ENCODE results near the gene PSMB7. TPM values are rescaled to one million over a fixed set of nuclear protein-coding genes. Genes with fewer than 3 reads are reported as not detected.

PSMB7 gene
- total RNA-seq, 4 donors from 2014 or later, result 74.7 to 181 (median 100) TPM

DNA sequence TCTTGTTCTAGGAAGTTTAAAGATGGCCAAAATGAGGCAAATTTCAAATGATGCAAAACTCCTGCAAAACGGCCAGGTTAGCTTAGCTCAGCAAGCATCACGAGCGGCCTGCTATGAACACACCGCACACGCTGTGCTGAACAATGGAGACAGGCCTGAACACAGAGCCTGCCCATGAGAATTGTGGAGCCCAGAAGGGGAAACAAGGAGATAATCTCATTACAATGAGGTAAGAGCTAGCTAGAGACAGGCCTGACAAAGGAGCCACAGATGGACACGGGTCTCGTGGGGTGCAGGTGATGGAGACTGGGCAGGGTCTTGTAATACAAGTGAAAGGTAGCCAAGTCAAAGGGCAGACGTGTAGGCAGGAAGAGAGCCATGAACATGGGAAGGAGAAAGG, 50.2 kb downstream of the PSMB7 start:
- TF ChIP-seq POLR2A (IDR thresholded peaks at IDR 0.05) (no peak), EP300 (IDR thresholded peaks at IDR 0.05) (no peak), CTCF (IDR thresholded peaks at IDR 0.05) (no peak)
- Histone ChIP-seq H3K27ac (no peak overlapping the region), H3K36me3 (peaks cover 0 to 45% (median 0%) of the 10 kb centered on the region in 3 donors), H3K9me3 (no peaks in the 10 kb centered on the region), H3K27me3 (no peaks in the 10 kb centered on the region), H3K4me3 (no peak overlapping the region), H3K4me1 (peaks cover 0 to 23% (median 0%) of the 10 kb centered on the region in 4 donors)
- no peak for DNase-seq (ENCODE audit: low spot score in 2 of 2)
- WGBS, 2 donors, result 85 to 87% methylated on average over 8 of the region's 8 CpGs

- H3K4me3 ChIP-seq, result no peak overlapping the region
- TF ChIP-seq CTCF (IDR thresholded peaks at IDR 0.05) (no peak), EP300 (IDR thresholded peaks at IDR 0.05) (no peak), POLR2A (IDR thresholded peaks at IDR 0.05) (no peak)
- H3K4me1 ChIP-seq, result peaks cover 0 to 18% (median 0%) of the 10 kb centered on the region in 4 donors
- DNase-seq (ENCODE audit: low spot score in 2 of 2), result no peak
- H3K36me3 ChIP-seq, result peaks cover 0 to 49% (median 0%) of the 10 kb centered on the region in 3 donors
- no peak overlapping the region for H3K27ac ChIP-seq
- H3K27me3 ChIP-seq, result no peaks in the 10 kb centered on the region
- 90 to 92% methylated on average over 4 of the region's 4 CpGs for WGBS, 2 donors
- no peaks in the 10 kb centered on the region for H3K9me3 ChIP-seq
These were observed 51.1 kb downstream of the PSMB7 start for GRCh38 chr9:124364141-124364540.

DNA sequence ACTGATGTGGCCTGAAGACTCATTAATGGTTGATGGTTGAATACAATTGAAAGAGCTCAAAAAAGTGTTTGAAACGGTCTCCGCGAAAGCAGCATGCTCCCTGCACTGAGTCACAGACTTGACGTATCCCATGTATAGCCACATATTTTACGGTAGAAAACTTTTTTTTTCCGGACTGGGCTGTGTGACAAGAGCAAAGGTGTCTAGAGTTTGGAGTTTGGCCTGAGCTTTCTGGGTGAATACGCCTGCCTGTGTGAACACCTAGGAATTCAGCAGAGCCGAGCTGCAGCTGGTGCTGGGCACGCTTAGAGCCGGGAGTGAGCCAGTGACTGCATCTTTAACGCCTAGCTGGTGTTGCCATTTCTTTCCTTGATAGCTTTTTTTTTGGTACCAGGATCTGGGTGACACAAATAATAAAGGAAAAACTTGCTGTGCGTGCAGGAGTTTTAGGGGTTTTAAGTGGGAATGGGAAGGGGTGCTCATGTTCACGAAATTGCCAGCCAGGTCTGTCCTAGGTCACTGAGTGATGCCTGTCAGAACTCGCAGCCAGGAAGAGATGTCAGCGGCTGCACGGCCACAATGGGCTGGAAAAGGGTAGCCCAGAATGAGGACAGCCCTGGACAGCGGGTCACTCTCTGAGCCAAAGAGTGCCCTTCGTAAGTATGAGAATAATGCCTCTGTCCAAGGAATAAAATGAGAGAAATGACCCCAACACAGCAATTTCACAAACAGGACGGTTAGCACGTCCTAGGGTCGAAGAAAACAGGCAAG, 51.7 kb downstream of the PSMB7 start:
- Histone ChIP-seq H3K4me1 (peaks cover 0 to 12% (median 0%) of the 10 kb centered on the region in 4 donors), H3K4me3 (no peak overlapping the region), H3K36me3 (peaks cover 0 to 52% (median 0%) of the 10 kb centered on the region in 3 donors), H3K27me3 (no peaks in the 10 kb centered on the region), H3K27ac (no peak overlapping the region), H3K9me3 (no peaks in the 10 kb centered on the region)
- DNase-seq (ENCODE audit: low spot score in 2 of 2), result no peak
- TF ChIP-seq POLR2A (IDR thresholded peaks at IDR 0.05) (no peak), EP300 (IDR thresholded peaks at IDR 0.05) (no peak), CTCF (IDR thresholded peaks at IDR 0.05) (no peak)
- WGBS, 2 donors, result 90 to 94% methylated on average over 21 of the region's 21 CpGs

DNA sequence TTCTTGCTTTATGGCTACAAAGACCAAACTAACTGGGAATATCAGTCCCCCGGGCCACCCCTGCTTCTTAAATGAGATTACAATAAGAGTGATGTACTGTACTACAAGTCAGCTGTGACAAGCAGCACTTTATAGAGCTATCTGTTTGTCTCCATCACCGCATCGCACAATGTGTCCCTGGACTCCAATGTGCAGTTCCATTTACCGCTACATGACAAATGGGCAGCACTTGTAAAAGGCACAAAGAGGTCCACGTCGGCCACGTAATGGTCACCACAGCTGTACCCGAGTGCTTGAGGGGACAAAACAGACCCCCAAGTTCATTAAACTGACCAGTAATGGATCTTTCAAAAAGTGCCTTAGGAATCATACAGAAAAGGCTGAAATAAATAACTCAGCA, 54.1 kb downstream of the PSMB7 start:
- peaks cover 0 to 18% (median 0%) of the 10 kb centered on the region in 4 donors for H3K4me1 ChIP-seq
- no peak for TF ChIP-seq EP300 (IDR thresholded peaks at IDR 0.05)
- no peak overlapping the region for H3K4me3 ChIP-seq
- H3K36me3 ChIP-seq, result peaks cover 0 to 65% (median 0%) of the 10 kb centered on the region in 3 donors
- H3K9me3 ChIP-seq, result no peaks in the 10 kb centered on the region
- 80 to 83% methylated on average over 8 of the region's 8 CpGs for WGBS, 2 donors
- H3K27ac ChIP-seq, result no peak overlapping the region
- DNase-seq (ENCODE audit: low spot score in 2 of 2), result no peak
- no peaks in the 10 kb centered on the region for H3K27me3 ChIP-seq

DNA sequence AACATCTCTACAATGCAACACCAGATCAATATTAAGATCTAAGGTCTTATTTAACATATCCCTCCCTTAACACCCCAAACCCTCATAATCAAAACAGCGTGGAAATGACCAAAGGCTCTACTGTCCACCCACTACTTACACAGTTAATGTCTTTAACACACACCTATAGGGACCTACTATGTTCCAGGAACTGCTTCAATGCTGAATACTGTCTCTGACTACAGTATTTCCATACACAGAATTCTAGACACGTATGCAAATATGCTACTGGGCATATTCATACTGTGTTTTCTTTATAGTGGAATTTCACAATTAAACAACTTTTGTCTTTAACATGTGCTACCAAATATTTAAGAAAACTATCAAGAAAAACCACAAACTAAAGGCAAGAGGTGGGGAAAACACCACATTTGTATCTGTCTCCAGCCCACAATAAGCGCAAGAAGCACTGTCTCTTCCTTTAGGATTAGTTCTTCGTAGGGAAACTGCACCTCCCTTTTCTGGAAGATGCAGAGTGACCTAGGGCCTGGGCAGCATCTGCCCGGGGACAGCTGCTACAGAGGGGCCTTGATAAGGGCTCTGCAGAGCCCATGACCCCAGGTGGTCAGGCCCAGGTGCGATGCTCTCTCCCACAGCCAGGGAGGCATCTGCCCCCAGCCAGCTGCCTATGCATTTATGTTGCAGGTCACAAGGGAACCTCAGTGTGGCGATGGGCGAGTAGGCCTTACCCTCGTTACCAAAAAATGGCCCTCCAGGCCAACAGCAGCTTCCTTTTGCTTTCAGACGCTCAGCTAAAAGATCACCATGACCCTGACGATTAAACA, 55.2 kb downstream of the PSMB7 start:
- Histone ChIP-seq H3K9me3 (no peaks in the 10 kb centered on the region), H3K4me3 (no peak overlapping the region), H3K27ac (no peak overlapping the region), H3K36me3 (peaks cover 0 to 67% (median 0%) of the 10 kb centered on the region in 3 donors), H3K27me3 (no peaks in the 10 kb centered on the region), H3K4me1 (peaks cover 0 to 27% (median 0%) of the 10 kb centered on the region in 4 donors)
- WGBS, 2 donors, result 80 to 85% methylated on average over 11 of the region's 11 CpGs
- TF ChIP-seq CTCF (IDR thresholded peaks at IDR 0.05) (no peak), EP300 (IDR thresholded peaks at IDR 0.05) (no peak), POLR2A (IDR thresholded peaks at IDR 0.05) (no peak)
- DNase-seq (ENCODE audit: low spot score in 2 of 2), result no peak
